ENCODE data around the gene ADAM10.

DNA sequence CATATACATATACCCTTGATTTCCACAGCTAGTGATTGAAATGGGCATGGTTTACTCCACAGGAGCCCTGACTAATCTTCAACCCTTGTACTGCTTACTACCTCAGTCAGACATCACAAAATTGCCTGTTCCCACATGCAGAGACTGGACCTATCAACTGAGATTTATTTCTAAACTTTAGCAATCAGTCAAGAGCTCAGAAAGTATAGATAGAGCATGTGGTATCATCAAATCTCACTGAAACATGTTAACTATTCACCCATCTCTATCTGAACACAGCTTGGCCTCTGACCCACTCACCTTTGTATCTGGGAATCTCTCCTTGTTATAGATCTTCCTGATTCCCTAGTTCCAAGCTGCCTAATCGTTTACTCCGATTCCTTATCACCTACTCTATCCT, 14.6 kb downstream of the ADAM10 start:
- TF ChIP-seq E2F4 (CRISPR knock-in tag; IDR thresholded peaks at IDR 0.05; ENCODE audit: borderline replicate concordance, low read depth) (no peak), CTCF (IDR thresholded peaks at IDR 0.05) (no peak), IRF1 (CRISPR knock-in tag; IDR thresholded peaks at IDR 0.05) (no peak)
- TF ChIP-seq, protein P1, sequence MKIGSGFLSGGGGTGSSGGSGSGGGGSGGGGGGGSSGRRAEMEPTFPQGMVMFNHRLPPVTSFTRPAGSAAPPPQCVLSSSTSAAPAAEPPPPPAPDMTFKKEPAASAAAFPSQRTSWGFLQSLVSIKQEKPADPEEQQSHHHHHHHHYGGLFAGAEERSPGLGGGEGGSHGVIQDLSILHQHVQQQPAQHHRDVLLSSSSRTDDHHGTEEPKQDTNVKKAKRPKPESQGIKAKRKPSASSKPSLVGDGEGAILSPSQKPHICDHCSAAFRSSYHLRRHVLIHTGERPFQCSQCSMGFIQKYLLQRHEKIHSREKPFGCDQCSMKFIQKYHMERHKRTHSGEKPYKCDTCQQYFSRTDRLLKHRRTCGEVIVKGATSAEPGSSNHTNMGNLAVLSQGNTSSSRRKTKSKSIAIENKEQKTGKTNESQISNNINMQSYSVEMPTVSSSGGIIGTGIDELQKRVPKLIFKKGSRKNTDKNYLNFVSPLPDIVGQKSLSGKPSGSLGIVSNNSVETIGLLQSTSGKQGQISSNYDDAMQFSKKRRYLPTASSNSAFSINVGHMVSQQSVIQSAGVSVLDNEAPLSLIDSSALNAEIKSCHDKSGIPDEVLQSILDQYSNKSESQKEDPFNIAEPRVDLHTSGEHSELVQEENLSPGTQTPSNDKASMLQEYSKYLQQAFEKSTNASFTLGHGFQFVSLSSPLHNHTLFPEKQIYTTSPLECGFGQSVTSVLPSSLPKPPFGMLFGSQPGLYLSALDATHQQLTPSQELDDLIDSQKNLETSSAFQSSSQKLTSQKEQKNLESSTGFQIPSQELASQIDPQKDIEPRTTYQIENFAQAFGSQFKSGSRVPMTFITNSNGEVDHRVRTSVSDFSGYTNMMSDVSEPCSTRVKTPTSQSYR (CRISPR knock-in tag; IDR thresholded peaks at IDR 0.05) = no peak
